ENCODE results near the gene HMGB4.
A peak's percentile ranks its signal among the peaks of the same experiment; 100 is the strongest.

The HMGB4 gene

GRCh38 chr1:33863779-33864178 is at the start of gene HMGB4:
Gene HMGB4 (plus strand): TSS chr1:33864079. CDS start chr1:33864192, 113 bp downstream.
- no peak for DNase-seq

DNA sequence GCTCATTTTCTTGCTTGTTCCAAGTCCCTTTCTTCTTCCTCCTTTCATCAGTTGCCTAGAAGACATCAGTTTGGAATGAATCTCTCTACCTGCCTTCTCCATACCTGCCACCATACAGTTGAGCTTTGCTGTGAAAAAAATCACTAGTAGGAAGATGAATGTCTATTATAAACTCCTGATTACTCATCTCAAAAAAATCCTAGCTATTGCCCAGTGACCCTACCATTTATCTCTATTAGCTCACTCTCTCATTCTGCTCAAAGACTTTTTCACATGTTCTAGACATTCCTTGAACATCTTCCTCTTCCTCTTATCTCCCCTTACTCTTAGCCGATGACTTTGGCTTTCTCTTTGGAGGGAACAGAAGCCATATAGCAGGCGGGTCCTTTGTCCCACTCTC is 49.7 kb upstream of the HMGB4 start:
- DNase-seq = peak; percentile 53

DNA sequence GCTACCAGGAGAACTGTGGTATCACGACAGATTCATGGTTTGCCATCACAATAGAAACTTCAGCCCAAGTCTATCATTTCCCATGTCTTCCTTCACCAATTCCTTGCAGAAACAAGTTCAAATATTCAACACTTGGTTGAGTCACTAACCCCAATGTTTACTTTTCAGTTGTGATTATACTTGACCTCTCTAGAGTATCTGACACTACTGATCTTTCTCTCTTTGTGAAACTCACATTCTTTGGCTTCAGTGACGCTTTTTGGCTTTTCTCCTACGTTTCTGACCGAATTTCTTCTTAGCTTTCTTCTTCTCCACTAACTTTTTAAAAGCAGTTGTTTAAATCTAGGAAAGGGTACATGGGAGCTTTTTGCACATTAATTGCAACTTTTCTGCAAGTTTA is 48.8 kb upstream of the HMGB4 start:
- peak; percentile 73 for DNase-seq

- DNase-seq = no peak
Observed at GRCh38 chr1:33818071-33818470, 45.8 kb upstream of the HMGB4 start.

- no peak for DNase-seq
Observed at GRCh38 chr1:33819290-33819912, 44.5 kb upstream of the HMGB4 start.

DNA sequence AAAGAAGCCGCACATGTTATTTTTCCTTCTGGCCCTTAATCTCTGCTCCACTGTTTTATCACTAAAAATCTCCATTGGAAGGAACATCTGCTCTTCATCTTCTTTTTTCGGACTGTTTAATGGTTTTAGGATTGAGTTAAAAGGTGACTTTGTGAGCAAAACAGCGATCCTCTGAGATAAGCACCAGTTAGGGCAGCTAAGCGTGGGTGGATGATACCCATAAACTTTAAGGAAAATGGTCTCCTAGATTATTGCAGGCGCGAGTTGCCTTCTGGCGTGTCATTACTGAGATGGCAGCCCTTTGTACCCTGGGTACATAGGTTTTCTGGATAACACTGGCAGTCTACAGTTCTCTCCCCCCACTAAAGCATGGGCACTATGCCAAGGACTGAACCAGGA is 44.0 kb upstream of the HMGB4 start:
- no peak for DNase-seq

DNA sequence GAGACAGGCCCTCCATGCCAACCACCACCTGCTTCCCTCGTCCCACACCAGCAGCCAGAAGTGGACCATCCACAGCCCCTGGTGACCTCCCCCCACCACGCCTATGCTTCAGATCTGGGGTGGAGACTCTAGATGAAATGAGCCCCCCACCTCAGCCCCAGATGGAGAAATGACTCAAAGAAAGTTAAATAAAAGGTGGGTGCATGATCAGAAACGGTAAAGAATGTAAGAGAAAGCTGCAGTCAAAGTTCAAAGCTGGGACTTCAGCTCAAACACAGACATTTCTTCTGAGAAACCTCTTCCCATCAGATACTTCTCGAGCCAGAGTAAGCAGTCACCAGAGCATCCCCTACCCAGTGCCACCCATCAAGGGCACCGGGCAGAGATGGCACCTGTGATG is 43.1 kb upstream of the HMGB4 start:
- DNase-seq = no peak

DNA sequence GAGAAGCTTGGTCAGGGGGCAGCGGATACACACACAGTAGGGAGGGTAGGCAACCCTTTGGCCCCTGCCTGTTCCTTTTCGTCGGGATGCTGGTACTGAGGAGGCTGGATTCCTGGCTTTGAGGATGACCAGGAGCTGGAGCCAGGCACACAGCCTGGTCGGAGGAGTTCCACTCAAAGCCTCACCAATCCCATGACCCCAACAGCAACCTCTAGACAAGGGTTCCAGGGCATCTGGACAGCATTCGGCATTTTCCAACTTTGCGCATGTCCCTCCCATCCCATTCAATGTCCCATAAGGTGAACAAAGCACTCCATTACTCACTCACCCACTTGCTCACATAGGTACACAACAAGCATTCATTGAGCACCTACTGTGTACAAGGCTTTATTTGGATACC is 42.6 kb upstream of the HMGB4 start:
- no peak for DNase-seq

GRCh38 chr1:33822396-33822795 is 41.5 kb upstream of the HMGB4 start:
- no peak for DNase-seq

- DNase-seq = no peak
Observed at GRCh38 chr1:33823401-33823800, 40.5 kb upstream of the HMGB4 start.

- DNase-seq = no peak
Observed at GRCh38 chr1:33823830-33824229, 40.0 kb upstream of the HMGB4 start.

DNA sequence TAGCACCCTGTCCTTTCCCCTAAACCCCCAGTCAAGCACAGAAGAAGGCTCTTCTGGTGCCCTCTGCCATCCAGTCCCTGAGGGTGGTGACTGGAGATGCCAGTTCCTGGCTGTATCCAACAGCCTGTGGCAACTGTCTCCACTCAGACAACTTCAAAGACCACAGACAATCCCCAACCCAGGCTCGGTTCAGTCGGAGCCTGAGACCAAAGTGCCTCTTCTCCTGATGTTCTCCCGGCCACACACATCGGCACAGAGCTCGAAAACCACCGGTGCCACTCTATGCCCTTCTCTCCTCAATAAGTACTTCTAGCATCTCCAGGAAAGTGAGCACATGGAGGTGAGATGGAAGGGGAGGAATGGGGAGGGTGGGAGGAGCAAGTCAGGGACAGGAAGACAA is 39.6 kb upstream of the HMGB4 start:
- DNase-seq = no peak

GRCh38 chr1:33824971-33825370 is 38.9 kb upstream of the HMGB4 start:
- DNase-seq = no peak

DNA sequence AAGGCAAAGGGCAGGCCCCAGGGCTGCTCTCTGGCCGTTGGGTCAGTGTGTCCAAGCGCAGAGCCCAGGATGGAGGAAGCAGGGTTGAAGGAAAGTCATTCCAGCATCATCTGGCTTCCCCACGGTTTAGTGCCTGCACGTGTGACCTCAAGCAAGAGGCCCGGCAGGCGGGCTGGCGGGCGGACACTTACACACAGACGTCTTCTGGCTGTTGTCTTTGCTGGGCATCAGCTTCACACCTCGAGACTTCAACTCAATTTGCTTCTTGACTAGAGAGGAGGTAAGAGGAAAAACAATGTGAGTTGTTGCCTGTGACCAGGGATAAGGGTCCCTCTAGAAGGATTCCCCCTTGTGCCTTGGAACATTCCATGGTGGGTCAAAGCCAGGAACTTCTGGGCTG is 38.4 kb upstream of the HMGB4 start:
- DNase-seq = no peak

GRCh38 chr1:33826311-33826710 is 37.6 kb upstream of the HMGB4 start:
- DNase-seq = no peak

GRCh38 chr1:33826711-33827110 is 37.2 kb upstream of the HMGB4 start:
- DNase-seq = no peak

- DNase-seq = no peak
Observed at GRCh38 chr1:33828059-33828458, 35.8 kb upstream of the HMGB4 start.

DNA sequence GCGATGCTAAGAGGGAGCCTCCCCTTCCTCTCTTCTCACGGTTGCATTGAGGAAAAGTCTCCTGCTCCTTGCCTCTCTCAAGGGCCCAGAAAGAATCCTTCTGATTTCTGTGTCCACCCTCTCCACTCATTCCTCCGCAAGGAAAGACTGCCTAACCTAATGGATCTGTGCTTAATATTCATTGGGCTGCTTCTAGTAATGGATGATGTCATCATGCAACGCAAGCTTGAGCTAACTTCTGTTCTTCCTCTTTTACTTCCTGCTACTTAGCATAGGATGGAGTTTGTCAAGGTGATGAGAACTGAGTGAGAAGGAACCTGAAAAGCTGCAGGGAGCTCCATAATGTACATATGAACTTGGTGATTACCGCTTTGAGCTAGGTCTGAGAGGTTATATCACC is 35.2 kb upstream of the HMGB4 start:
- DNase-seq = no peak

DNA sequence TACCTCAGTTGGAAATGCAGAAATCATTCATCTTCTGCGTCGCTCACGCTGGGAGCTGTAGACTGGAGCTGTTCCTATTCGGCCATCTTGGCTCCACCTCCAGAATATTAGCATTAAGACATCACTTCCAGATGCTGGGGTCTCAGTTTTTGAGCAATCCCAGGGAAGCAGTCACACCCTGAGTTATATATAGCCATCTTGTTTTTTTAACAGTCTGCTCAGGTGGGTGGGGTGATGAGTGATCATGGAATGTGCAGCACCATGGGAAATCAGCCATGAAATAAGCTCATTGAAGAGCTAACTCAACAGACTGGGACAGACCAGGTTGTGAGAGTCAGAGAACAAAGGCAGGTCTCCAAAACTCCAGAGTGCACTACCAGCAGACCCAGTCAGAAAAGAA is 27.0 kb upstream of the HMGB4 start:
- peak; percentile 32 for DNase-seq

- no peak for DNase-seq
Observed at GRCh38 chr1:33837635-33838034, 26.2 kb upstream of the HMGB4 start.

GRCh38 chr1:33841494-33841893 is 22.4 kb upstream of the HMGB4 start:
- DNase-seq = no peak

GRCh38 chr1:33842348-33842747 is 21.5 kb upstream of the HMGB4 start:
- no peak for DNase-seq

- DNase-seq = no peak
Observed at GRCh38 chr1:33844166-33844565, 19.7 kb upstream of the HMGB4 start.

- no peak for DNase-seq
Observed at GRCh38 chr1:33846861-33847260, 17.0 kb upstream of the HMGB4 start.

GRCh38 chr1:33848205-33848937 is 15.5 kb upstream of the HMGB4 start:
- peak; percentile 66 for DNase-seq
